Neural cell (in vitro differentiated cells): Measurements from ENCODE around the gene OLFM1.

Experiments
- EP300 ChIP-seq: fragments of 450-650 bp; conservative IDR thresholded peaks from 2 replicates; pipeline ENCODE4 v1.6.1; 2014; ENCODE audit warnings: antibody characterized with exemption, mild to moderate bottlenecking, moderate library complexity; ENCODE audit not compliant: poor library complexity, severe bottlenecking
- EZH2 ChIP-seq: fragments of 200-600, 300-800 bp; shearing (Covaris generic), sonication (generic); IDR thresholded peaks from 2 replicates; pipeline ENCODE4 v1.6.1; 2014; ENCODE audit warnings: antibody characterized with exemption, low read length, borderline replicate concordance, mild to moderate bottlenecking; ENCODE audit not compliant: insufficient read depth, poor library complexity, severe bottlenecking
- MXI1 ChIP-seq: fragments of 450-650 bp; conservative IDR thresholded peaks from 2 replicates; pipeline ENCODE4 v1.6.1; 2014; ENCODE audit warnings: antibody characterized with exemption, mild to moderate bottlenecking; ENCODE audit not compliant: poor library complexity, severe bottlenecking
- POLR2AphosphoS5 ChIP-seq: IDR thresholded peaks from 2 replicates; pipeline ENCODE4 v1.6.1; 2012
- RAD21 ChIP-seq: fragments of 450-650 bp; conservative IDR thresholded peaks from 2 replicates; pipeline ENCODE4 v1.6.1; 2014; ENCODE audit warnings: antibody characterized with exemption, mild to moderate bottlenecking, moderate library complexity
- SMC3 ChIP-seq: fragments of 450-650 bp; conservative IDR thresholded peaks from 2 replicates; pipeline ENCODE4 v1.6.1; 2014; ENCODE audit warnings: antibody characterized with exemption, mild to moderate bottlenecking, moderate library complexity; ENCODE audit not compliant: poor library complexity
- TAF1 ChIP-seq: IDR thresholded peaks from 2 replicates; pipeline ENCODE4 v1.6.1; 2012; ENCODE audit warnings: low read depth
- TF ChIP-seq, protein P1 (sequence below): fragments of 450-650 bp; IDR thresholded peaks from 2 replicates; pipeline ENCODE4 v1.5.1; 2014; ENCODE audit warnings: antibody characterized with exemption, mild to moderate bottlenecking, moderate library complexity; ENCODE audit not compliant: poor library complexity, severe bottlenecking
- TF ChIP-seq, protein P2 (sequence below): IDR thresholded peaks from 2 replicates; pipeline ENCODE4 v1.6.1; 2012; ENCODE audit warnings: borderline replicate concordance

DNA sequence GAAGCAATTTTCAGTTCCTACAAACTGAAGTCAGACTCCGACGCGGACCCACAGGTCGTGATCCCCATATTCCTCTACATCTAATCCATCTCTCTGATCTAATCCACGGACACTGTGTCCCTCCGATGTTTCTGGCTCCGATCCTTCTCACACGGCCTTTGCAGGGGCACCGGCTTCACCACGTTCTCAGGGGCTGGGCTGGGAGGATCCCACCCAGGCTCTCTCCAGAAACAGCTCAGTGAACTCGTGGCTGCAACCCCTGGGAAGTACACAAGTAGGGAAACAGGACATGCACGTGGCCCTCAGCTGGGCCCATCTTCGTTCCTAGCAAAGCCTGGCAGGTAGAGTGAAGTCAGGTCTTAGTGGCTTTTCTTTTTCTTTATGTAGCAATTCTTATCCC, 49.1 kb upstream of the OLFM1 start:
- TF ChIP-seq, protein P1, sequence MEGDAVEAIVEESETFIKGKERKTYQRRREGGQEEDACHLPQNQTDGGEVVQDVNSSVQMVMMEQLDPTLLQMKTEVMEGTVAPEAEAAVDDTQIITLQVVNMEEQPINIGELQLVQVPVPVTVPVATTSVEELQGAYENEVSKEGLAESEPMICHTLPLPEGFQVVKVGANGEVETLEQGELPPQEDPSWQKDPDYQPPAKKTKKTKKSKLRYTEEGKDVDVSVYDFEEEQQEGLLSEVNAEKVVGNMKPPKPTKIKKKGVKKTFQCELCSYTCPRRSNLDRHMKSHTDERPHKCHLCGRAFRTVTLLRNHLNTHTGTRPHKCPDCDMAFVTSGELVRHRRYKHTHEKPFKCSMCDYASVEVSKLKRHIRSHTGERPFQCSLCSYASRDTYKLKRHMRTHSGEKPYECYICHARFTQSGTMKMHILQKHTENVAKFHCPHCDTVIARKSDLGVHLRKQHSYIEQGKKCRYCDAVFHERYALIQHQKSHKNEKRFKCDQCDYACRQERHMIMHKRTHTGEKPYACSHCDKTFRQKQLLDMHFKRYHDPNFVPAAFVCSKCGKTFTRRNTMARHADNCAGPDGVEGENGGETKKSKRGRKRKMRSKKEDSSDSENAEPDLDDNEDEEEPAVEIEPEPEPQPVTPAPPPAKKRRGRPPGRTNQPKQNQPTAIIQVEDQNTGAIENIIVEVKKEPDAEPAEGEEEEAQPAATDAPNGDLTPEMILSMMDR: no peak
- TF ChIP-seq RAD21: no peak
- TF ChIP-seq POLR2AphosphoS5: no peak
- TF ChIP-seq SMC3: no peak
- TF ChIP-seq EP300: no peak
- no peak for TF ChIP-seq MXI1
- TF ChIP-seq, protein P2, sequence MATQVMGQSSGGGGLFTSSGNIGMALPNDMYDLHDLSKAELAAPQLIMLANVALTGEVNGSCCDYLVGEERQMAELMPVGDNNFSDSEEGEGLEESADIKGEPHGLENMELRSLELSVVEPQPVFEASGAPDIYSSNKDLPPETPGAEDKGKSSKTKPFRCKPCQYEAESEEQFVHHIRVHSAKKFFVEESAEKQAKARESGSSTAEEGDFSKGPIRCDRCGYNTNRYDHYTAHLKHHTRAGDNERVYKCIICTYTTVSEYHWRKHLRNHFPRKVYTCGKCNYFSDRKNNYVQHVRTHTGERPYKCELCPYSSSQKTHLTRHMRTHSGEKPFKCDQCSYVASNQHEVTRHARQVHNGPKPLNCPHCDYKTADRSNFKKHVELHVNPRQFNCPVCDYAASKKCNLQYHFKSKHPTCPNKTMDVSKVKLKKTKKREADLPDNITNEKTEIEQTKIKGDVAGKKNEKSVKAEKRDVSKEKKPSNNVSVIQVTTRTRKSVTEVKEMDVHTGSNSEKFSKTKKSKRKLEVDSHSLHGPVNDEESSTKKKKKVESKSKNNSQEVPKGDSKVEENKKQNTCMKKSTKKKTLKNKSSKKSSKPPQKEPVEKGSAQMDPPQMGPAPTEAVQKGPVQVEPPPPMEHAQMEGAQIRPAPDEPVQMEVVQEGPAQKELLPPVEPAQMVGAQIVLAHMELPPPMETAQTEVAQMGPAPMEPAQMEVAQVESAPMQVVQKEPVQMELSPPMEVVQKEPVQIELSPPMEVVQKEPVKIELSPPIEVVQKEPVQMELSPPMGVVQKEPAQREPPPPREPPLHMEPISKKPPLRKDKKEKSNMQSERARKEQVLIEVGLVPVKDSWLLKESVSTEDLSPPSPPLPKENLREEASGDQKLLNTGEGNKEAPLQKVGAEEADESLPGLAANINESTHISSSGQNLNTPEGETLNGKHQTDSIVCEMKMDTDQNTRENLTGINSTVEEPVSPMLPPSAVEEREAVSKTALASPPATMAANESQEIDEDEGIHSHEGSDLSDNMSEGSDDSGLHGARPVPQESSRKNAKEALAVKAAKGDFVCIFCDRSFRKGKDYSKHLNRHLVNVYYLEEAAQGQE: no peak
- TF ChIP-seq EZH2: no peak
- TF ChIP-seq TAF1: no peak
